GM18858 (cell line): ENCODE results near the gene PLAU.

ENCODE experiments used
- ATAC-seq: cut with Tn5 transposase; IDR thresholded peaks from one replicate; pipeline ENCODE4 v1.9.1; 2021; ENCODE audit not compliant: unreplicated experiment

The PLAU gene

DNA sequence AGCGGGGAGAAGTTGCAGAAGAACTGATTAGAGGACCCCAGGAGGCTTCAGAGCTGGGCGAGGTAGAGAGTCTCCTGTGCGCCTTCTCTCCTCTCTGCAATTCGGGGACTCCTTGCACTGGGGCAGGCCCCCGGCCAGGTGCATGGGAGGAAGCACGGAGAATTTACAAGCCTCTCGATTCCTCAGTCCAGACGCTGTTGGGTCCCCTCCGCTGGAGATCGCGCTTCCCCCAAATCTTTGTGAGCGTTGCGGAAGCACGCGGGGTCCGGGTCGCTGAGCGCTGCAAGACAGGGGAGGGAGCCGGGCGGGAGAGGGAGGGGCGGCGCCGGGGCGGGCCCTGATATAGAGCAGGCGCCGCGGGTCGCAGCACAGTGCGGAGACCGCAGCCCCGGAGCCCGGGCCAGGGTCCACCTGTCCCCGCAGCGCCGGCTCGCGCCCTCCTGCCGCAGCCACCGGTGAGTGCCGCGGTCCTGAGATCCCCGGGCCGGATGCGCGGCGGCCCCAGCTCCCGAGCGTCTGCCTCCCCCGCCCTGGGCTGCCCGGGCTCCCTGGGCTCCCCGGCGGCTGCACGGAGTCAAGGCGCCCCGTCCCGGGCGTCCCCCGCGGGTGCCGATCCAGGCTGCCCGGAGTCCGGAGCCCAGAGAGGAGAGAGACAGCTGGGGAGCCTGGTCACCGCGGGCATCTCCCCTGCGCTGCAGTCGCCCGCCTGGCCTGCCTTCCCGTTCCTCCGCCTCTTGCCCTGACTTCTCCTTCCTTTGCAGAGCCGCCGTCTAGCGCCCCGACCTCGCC, at the start of gene PLAU:
Gene PLAU (plus strand): TSS at position 369 of the 789 bp plus-strand sequence. CDS start 424 bp downstream, outside the sequence.
- no peak for ATAC-seq

DNA sequence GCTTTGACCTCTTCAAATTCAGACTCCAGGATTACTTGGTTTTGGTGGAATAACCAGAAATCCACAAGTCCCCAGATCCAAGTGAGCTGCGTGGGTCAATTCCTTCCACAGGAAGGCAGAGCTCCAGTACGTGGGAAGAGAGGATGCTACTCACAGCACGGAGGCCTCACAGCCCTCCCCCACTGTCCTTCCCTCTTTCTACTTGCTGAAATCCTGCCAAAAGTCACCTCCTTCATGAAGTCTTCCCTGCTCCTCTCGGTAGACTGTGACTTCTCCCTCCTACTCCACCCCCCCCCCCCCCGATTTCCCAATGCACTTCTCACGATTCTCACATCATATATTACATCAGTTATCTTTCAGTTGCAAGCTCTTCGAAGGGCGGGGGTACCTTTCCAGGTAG, 48.9 kb upstream of the PLAU start:
- ATAC-seq: no peak

DNA sequence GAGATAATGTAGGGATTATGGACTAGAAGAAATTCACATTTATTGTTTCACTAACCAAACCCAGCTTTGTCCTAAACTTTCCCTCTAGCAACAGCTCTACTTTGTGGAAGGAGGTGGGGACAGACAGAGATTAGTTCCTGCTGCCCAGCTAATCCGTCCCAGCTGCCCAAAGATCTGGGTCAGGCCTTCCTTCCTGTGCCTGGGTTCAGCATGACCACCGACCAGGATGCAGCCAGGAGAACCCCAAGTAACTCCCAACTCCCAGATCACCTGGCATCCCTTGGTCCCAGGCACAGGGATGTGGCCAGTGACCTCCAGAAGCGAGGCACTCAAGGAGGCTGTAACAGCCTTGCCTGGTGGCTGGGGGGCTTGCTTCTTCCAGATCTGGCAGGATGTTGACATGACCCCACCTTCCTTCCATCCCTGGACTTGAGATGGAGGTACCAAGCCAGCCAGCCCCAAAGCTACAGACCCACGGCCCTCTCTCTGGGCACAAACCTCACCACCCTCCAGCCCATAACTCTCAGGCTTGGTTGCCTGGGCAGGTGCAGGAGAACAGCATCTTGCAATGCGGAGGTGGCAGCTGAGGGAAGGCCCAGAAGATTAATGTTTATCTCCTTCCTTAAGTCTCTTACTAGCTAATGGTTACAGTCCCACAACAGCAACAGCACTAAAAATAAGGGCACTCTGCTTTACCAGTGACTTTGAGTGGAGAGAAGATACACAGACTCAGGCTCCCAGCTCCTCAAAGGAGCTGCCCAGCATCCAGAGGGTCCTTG, 47.7 kb upstream of the PLAU start:
- no peak for ATAC-seq

DNA sequence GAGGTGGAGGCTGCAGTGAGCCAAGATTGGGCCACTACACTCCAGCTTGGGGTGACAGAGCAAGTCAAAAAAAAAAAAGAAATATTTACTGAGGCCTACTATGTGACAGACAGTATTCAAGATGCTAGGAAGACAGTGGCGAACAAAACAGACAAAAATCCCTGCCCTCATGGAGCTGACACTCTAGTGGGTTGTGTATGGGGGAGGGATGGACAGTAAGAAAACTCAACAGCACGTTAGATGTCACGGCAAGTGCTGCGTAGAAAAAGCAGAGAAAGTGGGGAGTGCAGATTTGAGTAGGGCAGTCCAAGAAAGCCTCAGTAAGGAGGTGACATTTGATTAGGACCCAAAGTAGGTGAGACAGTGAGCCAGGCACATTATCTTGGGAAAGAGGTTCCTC, 46.7 kb upstream of the PLAU start:
- no peak for ATAC-seq

DNA sequence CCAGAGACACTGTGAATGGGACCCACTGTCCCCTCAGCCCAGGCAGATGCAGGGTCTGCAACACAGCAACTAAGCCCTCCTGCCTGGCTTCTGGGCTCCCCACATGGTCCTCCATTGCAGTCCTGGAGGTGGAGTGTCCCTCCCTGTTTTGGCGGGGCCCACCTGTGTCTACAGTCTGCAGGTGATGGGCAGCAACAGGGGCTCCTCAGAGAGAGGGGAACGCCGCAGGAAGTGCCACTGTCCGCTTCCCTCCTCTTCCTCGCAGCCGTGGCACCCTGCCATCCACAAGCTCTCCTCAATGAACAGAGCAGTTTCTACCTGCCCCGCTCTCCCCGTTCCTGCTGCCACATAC, 45.8 kb upstream of the PLAU start:
- ATAC-seq: no peak

DNA sequence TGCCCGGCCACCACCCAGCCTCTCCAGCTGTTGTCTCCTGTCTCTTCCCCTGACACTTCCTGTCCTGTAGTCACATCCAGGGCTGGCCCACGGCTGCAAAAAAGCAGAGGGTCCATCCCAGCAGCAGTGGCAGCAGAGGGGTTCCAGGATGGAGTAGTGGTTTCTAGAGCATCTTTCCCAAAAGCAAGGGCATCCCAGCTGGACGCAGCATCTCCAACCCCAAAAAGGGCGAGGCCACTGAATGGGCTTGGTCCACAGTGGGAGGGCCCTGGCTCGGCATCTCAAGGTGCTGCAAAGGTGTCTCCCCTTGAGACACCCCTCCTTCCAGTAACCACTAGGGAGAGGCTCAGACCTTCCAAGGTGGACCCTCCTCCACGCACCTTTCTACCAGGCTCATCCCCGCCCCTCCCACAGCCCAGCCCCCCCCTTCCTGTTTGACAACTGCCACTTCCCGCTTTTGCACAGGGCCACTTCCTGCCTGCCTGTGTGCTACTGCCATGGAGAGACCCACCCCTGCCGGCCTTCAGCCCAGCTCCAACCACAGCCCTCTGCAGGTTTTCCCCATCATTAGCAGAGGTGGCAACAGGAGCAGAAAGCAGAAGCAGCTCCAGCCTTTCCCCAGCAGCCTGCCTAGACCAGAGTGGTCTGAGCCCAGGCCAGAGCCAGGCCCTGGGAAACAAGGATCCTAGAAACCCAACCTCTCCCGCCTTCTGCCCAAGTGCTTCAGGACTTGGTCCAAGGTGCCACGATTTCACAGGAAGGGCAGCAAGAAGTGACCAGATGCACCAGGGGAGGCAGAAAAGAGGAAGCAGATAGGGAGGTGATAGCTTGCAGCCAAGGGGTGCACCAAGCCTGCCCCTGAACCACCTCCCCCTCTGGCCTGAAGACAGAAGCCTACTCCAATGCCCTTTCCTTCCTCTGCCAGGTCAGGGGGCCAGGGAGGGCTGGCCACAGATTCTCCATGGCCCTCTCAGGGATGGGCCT, 45.2 kb upstream of the PLAU start:
- ATAC-seq: no peak

- ATAC-seq: no peak
Measured at GRCh38 chr10:73866621-73867020, 44.3 kb upstream of the PLAU start.

GRCh38 chr10:73867126-73867807, 43.7 kb upstream of the PLAU start:
- no peak for ATAC-seq

DNA sequence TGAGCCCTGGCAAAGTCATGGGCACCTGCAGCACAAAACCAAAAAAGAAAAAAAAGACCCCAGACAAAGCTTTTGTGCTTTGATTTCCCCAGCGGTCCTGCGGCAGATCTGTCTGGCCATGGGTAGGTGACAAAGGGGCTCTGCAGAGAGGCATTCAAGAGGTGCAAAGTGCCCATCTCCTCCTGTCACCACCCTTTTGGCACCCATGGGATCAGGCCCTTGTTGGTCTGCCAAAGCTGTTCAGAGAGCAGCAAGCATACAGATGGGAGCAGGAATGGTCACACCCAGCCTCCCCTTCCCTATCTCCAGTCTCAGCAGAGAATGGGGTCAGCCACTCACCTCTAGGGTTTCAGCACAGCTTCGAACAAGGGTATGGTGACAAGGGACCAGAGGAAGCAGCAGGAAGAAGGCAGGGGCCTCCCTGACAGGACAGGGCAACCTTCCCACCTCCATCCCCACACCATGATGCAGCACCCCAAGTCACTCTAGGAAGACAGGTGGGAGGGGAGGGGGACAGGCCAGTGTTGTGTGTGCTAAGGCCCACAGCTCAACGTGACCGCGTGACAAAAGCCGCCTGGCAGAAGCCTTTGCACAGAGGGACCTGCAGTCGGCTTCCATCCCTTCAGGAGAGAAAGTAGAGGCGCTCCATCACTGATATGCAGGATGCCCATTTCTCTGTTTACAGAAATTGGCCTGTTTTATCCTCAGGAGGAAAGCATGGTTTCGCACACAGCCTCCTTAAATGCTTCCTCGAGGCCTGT, 42.9 kb upstream of the PLAU start:
- ATAC-seq: no peak

GRCh38 chr10:73868655-73869195, 42.2 kb upstream of the PLAU start:
- ATAC-seq: no peak

- no peak for ATAC-seq
Measured at GRCh38 chr10:73871295-73872189, 39.4 kb upstream of the PLAU start.

DNA sequence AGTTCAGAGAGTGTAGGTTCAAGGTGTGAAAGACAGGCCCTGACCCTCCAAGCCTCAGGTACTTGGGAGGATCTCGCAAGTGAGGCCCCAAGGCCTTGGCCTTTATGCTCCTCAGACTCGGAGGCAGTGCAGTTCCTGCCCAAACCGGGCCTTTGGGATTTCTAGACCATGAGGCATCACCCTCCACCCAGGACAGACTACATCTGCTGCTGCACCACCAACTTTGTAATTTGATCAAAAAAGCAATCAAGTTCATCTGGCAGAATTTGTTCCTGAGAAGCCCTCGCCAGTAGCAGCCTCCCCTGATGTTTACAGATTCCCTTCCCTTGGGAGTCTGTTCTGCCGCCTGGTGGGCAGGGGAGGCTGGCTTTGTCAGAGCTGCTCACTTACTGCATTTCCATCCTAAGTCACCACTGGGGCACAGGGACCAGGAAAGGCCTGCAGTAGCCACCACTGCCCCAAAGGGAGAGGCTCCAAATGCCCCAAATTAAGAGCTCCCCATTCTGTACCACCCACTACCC, 38.7 kb upstream of the PLAU start:
- no peak for ATAC-seq

DNA sequence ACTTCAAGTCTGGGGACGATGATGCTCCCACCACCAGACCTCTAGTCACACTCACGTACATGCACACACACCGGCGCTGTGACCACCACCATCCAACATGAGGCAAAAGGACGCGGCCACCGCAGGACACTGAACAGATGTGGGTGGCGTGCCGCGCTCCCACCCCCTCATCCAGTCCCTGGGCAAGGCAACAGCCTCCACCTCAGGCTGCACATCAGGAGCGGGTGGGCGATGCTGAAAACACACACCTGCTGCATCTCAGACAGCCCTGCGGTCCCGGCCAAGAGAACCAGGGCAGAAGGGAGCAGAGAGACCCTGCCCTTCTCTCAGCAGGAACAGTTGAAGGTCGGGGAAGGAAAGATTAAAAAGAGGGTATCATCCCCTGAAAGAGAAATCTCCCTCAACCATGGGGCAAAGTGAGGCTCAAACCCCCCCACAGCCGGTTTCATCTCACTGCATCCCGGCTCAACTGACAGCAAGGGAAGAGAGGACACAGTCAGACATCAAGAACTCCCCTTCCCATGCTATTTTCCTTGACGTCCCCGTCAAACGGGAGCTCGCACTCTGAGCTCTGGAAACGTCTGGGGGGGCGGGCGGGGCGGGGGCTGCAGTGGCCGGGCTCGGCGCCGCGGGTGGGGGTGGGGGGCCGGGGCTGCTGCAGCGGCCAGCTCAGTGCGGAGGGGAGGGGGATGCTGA, 37.6 kb upstream of the PLAU start:
- ATAC-seq: no peak

DNA sequence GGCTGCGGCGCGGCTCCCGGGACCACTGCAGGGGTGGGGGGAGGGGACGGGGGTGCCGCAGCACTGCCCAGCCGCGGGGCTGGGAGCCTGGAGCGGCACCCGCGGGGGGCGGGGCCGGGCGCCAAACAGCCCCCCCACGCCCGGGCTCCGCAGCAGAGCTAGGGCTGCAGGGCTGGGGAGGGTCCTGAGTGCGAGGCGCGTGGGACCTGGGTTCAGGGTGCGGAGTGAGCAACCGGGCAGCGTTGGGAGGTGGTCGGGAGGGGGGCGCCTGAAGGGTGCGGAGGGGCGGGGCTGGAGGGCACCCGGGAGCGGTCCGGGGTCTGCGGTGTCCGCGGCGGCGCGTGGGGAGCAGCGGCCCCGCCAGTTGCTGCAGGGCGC, 37.1 kb upstream of the PLAU start:
- ATAC-seq: no peak

DNA sequence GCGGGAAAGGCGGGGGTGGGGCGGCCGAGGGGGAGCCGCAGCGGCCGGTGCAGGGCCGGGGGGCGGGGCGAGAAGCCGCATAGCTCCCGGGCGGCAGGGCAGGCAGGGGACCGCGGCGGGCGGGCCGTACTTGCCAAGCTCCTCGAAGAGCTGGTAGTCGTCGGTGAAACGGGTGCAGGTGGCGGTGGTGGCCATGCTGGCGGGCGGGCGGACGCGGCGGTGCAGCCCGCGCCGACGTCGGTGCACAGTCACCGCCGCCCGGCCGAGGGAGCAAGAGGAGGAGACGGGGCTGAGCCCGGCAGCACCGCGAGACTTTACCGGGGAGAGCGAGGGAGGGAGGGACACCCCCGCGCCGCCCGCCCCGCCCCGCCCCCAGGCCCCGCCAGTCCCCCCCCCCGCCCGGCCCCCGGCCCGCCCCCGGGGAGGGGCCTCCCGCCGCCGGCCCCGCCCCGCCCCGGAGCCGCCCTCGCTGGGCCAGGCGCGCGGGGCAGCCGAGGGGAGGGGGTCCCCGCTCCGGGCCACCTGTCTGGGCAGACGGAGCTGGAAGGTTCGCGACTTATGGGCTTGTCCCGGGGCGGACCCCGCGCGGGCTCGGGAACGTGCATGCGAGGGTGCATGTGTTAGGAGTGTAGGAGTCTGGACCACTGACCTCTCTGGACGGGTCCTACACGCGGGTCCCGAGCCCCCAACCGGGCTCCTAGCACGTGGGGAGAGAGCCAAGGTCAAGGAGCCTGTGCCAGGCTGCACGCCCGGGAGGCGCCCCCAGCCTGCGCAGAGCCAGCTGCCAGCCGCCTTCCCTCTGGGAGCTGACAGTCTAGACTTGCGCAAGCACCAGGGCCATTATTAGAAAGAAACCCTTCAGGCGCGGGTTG, 36.4 kb upstream of the PLAU start, which contains the start of gene CAMK2G:
Gene CAMK2G (minus strand): TSS at position 289 of the 872 bp plus-strand sequence. CDS start 94 bp downstream, at position 195.
- ATAC-seq: peak; percentile 68

GRCh38 chr10:73875139-73875475, 35.8 kb upstream of the PLAU start:
- peak; percentile 7 for ATAC-seq

DNA sequence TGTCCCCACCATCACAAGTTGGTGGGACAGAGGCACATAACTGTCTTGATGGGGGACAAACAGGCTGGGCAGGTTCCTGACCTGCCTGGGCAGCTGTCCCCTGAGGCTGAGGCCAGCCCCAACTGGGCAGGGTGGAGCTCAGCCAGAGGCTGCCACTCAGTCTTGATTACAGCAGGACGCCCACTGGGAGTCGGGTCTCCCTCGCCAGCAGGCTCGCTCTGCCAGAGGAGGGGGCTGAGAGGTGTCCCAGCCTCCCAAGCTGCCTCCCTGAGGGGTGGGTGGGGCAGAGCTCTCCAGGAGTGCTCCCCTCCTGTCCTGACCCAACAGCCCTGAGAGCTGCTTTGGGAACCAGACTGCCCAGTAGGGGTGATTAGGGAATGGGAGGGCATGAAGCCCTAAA, 34.8 kb upstream of the PLAU start:
- ATAC-seq: no peak
